Ureter (tissue), 1 donor: Measurements from ENCODE around the gene DOCK4. TPM values are rescaled to one million over a fixed set of nuclear protein-coding genes. Genes with fewer than 3 reads are reported as not detected.
"Not testable (repeated sequence)": the region's sequence is repeated elsewhere in the genome, so short reads cannot be mapped to it uniquely, and the experiment has no call there.

ENCODE experiments used
- DNase-seq: peaks from one replicate; pipeline ENCODE4 v3.0.0-alpha.2; 2020; ENCODE audit warnings: low spot score
- total RNA-seq: library from RNA; stranded (reverse); gene quantifications from one replicate; pipeline ENCODE4 v1.2.4, GENCODE V29; 2023
- donor health status: DM: yes; HTN: yes; CAD: no.

DOCK4 gene
- total RNA-seq, 1 donor from 2014 or later, result 37.9 TPM

DNA sequence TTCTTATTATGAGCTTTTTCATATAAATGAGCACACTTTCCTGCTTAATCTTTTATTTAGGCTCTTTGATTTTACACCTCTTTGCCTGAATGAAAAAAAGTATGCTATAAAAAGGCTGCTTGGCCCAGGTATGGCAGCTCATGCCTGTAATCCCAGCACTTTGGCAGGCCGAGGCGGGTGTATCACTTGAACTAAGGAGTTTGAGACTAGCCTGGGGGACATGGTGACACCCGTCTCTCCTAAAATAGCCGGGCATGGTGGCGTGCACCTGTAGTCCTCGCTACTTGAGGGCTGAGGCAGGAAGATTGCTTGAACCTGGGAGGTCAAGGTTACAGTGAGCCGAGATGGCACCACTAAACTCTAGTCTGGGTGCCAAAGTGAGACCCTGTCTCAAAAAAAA is 72.9 kb downstream of the DOCK4 start:
- no peak for DNase-seq

DNA sequence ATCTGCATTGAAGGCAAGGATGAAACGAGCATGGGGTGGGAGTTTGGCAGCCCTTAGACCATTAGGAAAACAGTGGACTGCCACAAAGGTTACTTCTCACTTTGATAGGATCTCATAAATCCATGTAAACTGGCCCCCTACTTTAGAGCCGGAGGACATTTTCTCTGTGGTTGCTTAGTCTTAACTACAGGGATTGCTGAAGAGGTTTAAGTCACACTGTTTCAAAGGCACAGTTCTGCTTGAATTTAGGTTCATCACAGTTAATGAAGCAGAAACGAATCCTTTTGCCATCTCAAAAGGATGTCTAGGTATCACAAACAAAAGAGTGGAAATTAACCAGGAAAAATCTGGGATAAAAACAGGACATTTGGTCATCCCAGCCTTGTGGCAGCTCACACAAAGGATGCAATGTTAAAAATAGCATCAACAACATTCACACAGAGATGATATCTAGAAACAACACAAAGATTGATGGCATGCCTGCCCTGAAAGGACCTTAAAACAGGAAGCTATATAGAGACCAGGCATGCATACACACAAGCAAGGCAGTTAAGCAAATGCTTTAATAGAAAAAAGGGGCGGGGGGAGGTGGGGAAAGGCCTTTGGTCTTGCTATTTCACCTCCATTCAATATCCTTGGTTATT is 74.0 kb downstream of the DOCK4 start:
- no peak for DNase-seq

DNA sequence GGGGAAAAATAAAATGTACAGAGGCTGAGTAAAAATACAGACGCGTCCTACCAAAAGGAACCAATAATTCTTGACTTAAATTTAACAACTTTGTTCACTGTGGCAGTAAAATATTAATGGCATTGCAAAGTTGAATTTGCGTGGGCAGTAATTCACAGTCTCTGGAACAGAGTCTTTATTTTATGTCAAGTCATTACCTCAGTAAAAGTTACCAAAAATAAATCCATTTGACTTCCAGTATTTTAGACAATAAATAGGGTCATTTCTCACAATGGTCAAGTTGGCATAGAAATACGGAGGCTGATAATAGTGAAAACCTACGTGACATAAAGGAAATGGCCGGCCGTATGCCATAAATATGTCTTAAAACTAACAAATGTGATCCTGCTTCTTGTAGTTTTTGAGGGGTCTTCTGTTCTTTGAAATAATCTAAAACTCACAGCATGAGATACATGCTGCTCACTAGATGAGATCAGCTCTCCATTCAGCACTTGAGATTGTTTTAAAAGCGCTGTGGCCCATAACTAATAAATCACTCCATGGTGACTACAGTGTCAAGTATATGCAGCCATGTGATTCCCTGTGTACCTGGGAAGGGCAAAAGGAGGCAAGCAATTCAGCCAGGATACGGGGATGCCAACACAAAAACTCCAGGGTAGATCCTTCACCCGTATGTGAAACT is 75.3 kb downstream of the DOCK4 start:
- no peak for DNase-seq

DNA sequence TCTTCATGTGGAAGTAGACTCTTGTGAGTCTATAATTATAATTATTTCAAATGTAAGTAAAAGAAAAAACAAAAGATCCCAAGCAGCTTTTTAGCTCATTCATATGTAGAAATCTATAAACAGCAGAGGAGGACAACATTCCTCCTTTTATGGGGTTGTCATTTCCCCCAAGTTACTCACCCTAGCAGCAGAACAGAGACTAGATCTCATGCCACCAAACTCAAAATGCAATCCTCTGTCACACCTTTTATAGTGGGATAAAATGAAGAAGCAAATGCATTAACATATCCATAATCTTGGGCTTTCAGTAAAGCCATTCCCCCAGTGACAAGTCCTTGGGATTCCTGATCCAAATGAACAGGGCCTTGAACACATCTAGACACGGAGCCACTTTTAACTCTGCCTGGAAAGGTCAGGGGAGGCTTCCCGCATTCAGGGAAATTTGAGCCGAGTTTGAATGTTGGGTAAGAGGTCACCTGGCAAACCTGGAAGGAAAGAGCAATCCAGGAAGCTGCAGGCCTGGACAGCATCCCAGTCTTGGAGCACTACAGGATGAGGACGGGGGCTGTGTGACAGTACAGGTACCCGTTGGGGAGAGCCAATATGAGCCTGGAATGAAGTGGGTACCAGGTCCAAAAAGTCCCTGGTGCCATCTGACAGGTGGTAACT is 76.4 kb downstream of the DOCK4 start:
- no peak for DNase-seq

DNA sequence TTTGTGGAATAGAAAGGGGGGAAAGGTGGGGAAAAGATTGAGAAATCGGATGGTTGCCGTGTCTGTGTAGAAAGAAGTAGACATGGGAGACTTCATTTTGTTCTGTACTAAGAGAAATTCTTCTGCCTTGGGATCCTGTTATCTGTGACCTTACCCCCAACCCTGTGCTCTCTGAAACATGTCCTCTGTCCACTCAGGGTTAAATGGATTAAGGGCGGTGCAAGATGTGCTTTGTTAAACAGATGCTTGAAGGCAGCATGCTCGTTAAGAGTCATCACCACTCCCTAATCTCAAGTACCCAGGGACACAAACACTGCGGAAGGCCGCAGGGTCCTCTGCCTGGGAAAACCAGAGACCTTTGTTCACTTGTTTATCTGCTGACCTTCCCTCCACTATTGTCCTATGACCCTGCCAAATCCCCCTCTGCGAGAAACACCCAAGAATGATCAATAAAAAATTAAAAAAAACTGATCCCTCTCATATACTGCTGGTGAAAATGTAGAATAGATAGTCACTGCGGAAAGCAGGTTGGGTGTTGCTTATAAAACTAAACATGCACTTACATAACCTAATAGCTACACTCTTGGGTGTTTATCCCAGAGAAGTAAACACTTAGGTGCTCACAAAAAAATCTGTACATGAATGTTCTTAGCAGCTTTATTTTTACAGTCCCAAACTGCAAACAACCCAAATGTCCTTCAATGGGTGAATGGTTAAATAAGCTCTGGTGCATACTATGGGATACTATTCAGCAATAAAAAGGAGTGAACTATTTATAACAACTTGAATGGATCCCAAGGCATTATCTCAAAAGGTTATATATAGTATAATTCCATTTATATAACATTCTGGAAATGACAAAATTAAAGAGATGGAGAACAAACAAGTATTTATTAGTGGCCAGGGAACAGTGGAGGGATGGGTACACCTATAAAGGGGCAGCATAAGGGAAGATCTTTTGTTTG is 77.5 kb downstream of the DOCK4 start:
- DNase-seq, result not testable (repeated sequence)

DNA sequence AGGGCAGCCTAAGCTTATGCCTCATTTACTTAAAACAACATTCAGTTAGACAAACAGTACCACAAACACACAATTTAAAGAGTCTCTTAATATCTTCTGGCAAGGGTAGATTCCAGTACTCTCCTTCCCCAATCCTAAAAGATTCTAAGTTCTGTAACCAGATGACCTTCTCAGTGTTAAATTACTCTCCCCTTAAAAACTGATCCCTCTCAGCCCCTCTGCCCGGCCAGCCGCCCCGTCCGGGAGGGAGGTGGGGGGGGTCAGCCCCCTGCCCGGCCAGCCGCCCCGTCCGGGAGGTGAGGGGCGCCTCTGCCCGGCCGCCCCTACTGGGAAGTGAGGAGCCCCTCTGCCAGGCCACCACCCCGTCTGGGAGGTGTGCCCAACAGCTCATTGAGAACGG is 78.2 kb downstream of the DOCK4 start:
- DNase-seq, result not testable (repeated sequence)

DNA sequence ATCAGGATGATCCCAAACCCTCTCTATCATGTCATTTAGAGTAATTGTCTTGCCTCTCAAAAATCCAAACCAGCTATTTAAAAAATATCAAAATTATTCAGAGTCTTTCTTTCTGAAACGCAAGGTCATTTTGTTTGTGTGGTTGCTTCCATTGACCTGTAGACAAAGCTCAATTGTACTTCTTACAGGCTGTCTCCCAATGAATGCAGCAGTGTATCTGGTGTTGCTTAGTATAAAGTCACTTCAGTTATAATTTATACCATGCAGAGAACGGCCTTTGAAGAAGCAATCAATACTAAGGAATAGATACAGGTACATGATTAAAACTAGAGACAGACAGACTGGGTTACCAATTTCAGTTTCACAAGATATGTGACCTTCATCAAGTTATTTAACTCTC is 80.9 kb downstream of the DOCK4 start:
- DNase-seq, result no peak

DNA sequence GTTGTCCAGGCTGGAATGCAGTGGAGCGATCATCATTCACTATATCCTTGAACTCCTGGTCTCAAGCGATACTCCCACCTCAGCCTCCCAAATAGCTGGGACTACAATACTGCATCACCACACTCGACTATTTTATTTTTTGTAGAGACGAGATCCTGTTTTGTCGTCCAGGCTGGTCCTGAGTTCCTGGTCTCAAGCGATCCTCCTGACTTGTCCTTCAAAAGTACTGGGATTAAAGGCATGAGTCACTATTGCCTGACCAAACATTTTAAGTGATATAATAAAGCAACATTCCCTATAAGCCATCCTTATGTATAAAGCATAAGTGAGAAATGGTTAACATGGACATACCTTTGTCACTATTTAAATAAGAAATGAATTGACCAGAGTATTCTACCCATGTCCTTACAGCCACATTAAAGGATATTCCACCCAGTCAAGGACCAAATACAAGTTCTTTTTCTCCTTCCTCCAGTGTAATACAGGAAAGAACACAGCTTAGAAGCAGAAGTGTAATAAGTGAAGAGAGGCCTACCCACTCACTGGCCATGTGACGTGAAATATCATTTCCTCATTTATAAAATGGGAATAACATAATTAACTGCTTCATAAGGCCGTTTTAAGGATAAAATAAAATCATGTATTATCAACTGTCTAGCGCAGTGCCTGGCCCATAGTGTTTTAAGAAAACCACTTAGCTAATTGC is 82.0 kb downstream of the DOCK4 start:
- DNase-seq, result no peak

DNA sequence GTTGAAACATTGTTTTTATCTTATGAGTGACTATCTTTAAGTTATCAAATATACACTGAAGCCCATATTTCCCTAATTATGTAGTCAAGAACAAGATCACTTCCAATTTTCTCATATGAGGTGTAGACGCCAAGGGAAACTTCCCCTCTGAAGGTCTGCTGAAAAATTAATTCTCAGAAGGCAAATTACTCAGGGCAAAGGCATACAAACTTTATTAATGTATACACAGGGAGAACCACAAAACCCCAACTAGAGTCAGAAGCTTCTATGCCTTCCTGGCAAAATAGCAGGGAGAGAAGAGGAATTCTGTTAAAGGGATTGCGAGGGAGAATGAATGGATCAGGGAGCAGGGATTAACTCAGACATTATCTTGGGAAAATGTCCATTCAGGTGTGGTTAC is 83.4 kb downstream of the DOCK4 start:
- DNase-seq, result no peak

DNA sequence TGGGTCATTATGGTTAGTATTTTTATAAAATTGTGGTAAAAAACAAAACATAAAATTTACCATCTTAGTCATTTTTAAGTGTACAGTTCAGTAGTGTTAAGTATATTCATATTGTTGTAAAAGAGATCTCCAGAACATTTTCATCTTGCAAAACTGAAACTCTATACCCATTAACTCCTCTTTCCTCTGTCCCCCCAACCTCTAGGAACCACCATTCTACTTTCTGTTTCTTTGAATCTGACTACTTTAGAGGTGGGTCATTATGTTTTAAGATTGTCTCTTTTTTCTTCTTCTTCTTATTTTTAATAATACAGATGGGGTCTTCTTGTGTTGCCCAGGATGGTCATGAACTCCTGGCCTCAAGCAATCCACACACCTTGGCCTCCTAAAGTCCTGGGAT is 84.1 kb downstream of the DOCK4 start:
- DNase-seq, result no peak

DNA sequence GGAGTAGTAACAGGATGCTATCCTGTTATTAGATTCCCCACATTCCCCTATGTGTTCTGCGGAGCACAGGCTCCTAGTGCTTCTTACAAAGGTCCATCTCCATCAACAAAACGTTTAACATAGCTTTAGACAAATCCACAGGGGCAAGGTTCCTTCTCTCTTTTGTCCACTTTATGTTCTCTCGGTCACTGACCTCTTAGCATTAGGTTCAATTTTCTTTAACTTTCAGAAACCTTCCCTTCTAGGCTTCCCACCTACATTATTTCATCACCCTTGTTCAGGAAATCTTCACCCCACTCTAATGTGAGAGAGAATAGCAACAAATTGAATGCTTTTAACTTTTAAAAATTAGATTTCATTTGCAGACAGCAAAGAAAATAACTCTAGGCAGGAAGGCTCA is 84.9 kb downstream of the DOCK4 start:
- DNase-seq, result no peak

DNA sequence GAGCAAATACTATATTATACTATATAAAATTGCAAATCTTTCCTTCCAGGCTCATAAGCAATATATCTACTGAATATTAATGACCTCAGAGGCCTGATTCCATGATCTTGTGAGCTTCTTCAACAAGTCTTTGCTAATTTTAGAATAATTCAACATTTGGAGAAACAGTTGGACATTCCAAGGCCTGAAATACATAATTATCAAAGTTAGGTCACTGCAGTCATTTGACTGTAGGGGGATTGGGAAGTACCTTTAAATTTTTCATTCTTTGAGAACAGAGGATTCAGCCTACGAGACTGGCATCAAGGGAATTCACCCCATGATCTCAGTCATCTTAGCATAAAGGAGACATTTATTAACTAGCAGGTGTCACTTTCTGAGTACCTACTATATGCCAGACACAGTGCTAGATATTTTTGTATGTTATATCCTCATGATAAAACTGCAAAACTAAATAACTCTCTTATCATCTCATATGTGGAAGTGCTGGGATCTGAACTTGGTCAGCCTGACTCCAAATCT is 85.4 kb downstream of the DOCK4 start:
- no peak for DNase-seq

DNA sequence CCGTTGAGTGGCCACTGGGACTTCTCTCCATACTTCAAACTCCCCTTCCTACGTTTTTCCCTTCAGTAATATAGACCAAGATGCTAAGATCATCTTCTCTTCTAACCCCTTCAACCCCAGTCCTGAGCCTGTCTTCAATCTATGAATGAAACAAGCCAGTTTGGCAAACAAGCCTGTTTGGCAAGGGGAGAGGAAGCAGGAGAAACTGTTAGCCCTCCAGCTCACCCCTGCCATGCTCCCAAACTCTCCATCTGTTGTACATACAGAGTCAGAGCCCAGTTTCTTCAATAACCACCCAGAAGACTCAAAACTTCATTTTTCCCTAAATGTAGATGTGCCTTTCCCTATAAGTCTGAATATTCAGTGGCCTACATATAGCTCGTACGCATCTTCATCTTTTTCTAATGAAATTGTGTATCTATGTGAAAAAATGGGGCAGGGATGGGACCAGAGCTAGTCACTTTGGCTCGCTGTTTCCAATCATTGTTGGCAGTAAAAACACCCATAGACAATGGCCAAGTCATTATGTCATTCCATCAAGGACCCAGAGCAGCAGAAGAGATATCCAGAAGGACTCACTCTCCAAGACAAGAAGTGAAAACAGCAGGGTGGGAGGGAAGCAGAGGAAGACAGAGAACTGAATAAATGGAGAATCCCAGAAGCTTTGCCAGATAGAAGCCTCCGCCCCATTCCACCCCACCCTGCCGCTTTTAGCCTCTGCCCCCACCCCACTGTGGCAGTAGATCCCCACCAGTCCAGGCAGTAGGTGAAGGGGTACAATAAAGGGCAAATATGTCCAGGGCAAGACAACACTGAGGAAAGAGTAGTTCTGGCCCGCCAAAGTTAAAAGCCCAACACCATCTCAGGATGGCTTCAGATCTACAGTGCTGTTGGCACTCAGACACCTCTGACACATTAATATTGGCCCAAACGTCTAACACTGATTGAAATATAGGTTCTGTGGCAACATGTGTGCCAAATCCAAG is 87.3 kb downstream of the DOCK4 start:
- no peak for DNase-seq

DNA sequence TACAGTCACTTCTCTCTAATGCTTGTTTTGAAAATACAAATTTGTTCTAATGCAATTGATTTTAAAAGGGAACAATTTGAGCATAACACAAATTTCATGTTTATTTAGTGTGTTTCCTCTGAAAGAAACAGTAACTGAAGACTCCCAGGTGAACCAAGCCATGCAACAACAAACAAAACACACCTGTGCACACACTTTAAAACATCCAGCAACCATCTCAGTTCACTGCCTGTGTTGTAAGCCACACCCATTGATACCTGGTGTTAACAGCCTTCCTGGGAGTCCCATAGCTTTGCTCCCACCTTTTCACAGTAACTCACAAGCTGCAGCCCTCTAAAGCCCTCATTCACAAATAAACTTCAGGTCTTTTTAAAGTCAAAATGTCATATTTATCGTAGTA is 89.3 kb downstream of the DOCK4 start:
- DNase-seq, result no peak

DNA sequence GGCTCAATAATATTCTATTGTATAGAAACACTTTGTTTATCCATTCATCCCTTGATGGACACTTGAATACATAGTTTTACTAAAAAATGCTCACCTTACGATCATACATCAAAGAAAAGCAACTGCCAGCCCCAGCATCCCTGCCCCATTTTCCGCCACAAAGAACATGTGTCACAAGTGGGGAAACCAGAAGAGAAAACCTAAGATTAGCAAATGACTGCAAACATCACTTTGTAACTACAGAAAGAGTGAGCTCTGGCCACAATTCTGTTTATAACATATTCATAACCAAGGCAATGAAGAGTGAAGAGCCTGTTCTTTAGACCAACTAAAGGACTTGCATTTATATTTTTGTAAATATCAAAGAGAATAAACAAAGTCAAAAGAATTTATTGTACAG is 89.8 kb downstream of the DOCK4 start:
- DNase-seq, result no peak

DNA sequence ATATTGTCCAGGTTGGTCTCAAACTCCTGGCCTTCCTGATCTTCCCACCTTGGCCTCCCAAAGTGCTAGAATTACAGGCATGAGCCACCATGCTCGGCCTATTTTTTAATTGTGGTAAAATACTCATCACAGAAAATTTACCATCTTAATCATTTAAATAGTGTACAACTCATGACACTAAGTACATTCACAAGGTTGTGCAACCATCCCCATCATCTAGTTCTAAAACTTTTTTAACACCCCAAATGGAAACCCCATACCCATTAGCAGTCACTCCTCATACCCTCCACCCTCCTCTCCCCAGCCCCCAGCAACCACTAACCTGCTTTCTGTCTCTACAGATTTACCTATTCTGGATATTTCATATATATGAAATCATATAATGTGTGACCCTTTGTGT is 90.3 kb downstream of the DOCK4 start:
- DNase-seq, result no peak

DNA sequence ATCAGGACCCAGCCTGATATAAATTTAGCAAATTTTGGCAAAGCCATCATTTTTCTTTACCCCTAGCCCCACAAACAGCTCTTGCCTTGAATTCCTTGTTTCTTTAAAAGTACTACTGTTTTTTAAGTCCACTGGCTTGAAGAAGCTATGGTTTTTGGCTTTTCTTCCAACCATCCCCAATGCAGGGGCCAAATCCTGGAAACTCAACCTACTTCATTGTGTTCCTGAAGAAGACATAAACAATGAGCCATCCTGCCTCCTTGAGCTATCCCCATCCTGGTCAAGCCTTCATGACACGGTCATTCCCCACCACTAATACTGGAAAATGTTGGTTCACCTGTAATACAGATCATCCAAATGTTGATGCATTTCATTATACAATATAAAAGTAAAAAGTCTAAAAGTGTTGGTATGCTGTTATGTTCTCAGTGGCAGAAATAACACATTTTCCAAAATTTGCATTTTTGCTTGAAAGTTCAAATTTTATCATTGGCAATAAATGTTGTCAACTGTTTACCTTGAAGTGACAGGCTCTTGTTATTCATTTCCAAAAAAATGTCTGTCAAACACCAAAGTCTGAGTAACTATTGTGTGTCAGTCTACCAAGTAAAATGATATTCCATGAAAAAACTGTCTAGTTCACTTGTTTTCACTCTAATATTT is 92.2 kb downstream of the DOCK4 start:
- no peak for DNase-seq

DNA sequence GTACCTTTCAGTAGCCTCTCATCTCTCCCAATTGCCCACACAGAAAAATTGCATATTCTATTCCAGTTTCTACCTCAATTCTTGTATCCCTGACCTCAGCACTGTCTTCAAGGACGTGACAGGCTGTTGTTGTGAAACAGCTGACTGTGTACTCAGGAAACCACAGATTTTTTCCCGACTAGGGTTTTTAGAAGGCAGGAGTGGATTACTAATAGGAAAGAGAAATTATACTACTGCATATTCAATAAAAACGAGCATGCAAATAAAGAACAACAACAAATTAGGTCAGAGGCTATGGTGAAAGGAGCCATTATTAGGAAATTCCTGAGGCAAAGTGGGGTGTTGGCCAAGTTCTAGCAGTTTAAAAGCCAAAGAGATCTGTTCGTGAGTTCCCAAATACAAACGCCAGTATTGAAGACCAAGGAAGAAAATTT is 93.4 kb downstream of the DOCK4 start:
- no peak for DNase-seq

DNA sequence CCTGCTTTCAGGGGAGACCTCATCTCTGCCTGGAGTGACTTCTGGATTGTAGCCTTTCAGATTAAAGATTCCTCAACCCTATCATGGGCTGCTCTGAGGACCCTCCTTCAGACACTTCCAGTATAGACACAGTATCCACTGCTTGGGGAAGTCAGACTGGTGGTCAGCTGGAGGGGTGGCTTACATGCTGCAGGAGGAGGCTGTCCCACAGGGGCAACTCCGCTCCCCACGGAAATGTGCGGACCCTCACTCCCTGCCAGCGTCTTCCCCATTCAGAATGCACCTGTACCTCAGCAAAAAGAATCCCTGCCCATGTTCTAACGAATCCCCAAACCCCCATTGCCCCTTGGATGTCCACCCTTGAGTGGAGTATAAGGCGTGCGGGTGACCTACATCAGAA is 95.5 kb downstream of the DOCK4 start:
- DNase-seq, result no peak
